Cardiac muscle cell (in vitro differentiated cells and primary cell): ENCODE data around the gene SPG7. TPM values are rescaled to one million over a fixed set of nuclear protein-coding genes. Genes with fewer than 3 reads are reported as not detected.

Source experiments
- DNase-seq, 2 donors: peaks; one replicate each; pipeline versions ENCODE4 v3.0.0 to v3.0.0-alpha.2; 2010 to 2017; ENCODE audit warnings: low read depth in 1 of 2, low spot score in 1 of 2
- H3K27ac ChIP-seq: fragments of 200-600 bp; sonication (generic); 2 replicates; pipeline ENCODE4 v1.5.1; 2016
- H3K27me3 ChIP-seq: fragments of 200-600 bp; sonication (generic); 2 replicates; pipeline ENCODE4 v1.6.0; 2016; ENCODE audit warnings: control low read depth
- H3K36me3 ChIP-seq: fragments of 200-600 bp; sonication (generic); 2 replicates; pipeline ENCODE4 v1.5.1; 2016; ENCODE audit warnings: control low read depth
- H3K4me1 ChIP-seq: fragments of 200-600 bp; sonication (generic); 2 replicates; pipeline ENCODE4 v1.8.1; 2017; ENCODE audit warnings: low read depth, mild to moderate bottlenecking, mixed run types
- H3K4me3 ChIP-seq: fragments of 200-600 bp; sonication (generic); 2 replicates; pipeline ENCODE4 v1.5.1; 2016; ENCODE audit warnings: mild to moderate bottlenecking
- H3K9me3 ChIP-seq: fragments of 200-600 bp; sonication (generic); 2 replicates; pipeline ENCODE4 v1.5.1; 2017; ENCODE audit warnings: low read depth, mild to moderate bottlenecking, control low read depth
- polyA plus RNA-seq: library from polyadenylated mRNA; unstranded; fragments of >200 nt; fragmentation: Nextera tagmentation; extraction: Ambion mirVana; gene quantifications from 2 replicates; pipeline ENCODE4 v1.2.1, GENCODE V29; 2016
- total RNA-seq: library from RNA; depleted of rRNA; stranded (reverse); fragments of >200 nt; gene quantifications from 2 replicates; pipeline ENCODE4 v1.2.3, GENCODE V29; 2016
- TF ChIP-seq, protein P1 (sequence below): IDR thresholded peaks from 2 replicates; pipeline ENCODE4 v1.5.1; 2012; ENCODE audit warnings: low read depth, mild to moderate bottlenecking, low read length

Gene SPG7
- total and polyA plus RNA-seq, 2 experiments from 2014 or later = 110 to 248 TPM

DNA sequence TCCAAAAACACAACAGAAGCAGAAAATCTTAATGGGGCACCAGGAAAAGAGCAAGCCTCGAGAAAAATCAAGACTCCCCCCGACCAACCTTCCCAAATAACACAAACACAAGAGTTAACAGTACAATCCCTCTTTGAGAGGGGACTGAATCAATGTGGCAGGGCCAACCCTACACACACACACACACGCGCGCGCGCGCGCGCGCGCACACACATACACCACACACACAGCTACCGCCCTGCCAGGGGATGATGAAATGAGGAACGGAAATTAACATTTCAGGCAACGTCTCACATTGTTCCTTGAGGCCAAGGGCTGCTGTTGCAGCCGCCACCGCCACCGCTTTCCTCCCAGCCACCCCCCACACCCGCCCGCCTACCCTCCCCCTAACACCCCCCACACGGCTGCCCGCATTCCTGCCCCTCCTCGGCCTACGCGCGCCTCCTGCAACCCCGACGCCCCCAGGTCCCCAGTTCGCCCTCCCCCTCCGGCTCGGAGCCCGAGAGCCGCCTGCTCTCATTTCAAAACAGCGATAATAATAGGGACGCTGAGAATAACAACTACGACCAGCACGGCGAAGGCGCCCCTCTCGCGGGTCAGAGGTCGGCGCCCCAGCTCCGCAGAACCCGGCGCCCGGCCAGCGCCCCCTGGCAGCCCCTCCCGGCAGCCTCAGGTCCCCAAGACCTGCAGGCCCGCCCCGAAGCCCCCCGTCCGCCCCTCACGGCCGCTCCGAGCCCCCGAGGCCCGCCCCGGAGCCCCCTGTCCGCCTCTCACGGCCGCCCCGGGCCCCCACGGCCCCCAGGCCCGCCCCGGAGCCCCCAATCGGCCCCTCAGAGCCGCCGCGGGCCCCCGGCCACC is 18.9 kb upstream of the SPG7 start:
- Histone ChIP-seq H3K4me3 (peak overlapping the region; percentile 96), H3K36me3 (no peaks in the 10 kb centered on the region), H3K9me3 (no peaks in the 10 kb centered on the region), H3K27me3 (no peaks in the 10 kb centered on the region), H3K4me1 (peaks cover 33% of the 10 kb centered on the region), H3K27ac (peak overlapping the region; percentile 99)
- TF ChIP-seq, protein P1, sequence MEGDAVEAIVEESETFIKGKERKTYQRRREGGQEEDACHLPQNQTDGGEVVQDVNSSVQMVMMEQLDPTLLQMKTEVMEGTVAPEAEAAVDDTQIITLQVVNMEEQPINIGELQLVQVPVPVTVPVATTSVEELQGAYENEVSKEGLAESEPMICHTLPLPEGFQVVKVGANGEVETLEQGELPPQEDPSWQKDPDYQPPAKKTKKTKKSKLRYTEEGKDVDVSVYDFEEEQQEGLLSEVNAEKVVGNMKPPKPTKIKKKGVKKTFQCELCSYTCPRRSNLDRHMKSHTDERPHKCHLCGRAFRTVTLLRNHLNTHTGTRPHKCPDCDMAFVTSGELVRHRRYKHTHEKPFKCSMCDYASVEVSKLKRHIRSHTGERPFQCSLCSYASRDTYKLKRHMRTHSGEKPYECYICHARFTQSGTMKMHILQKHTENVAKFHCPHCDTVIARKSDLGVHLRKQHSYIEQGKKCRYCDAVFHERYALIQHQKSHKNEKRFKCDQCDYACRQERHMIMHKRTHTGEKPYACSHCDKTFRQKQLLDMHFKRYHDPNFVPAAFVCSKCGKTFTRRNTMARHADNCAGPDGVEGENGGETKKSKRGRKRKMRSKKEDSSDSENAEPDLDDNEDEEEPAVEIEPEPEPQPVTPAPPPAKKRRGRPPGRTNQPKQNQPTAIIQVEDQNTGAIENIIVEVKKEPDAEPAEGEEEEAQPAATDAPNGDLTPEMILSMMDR = no peak
- peak; percentile 74 to 98 for DNase-seq

DNA sequence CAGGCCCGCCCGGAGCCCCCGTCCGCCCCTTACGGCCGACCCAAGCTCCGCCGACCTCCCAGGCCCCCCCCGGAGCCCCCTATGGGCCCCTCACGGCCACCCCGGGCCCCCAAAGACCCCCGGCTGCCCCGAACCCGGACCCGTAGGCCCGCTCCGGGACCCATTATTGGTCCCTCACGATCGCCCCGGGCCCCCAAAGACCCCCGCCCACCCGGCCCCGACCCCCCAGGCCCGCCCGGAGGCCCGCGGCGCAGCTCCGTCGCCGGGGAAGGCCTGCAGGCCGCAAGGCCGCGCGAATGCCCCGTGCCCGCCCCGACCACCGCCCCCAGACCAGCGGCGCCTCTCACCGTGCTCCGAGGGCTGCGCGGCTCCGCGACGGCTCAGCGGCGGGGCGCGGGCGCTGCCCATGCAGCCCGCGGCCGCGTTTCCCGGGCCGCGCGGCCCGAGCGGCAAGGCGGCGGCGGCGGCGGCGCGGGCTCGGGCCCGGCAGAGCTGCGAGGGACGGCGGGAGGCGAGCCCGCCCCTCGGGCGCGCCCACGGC is 18.2 kb upstream of the SPG7 start:
- no peak for DNase-seq

DNA sequence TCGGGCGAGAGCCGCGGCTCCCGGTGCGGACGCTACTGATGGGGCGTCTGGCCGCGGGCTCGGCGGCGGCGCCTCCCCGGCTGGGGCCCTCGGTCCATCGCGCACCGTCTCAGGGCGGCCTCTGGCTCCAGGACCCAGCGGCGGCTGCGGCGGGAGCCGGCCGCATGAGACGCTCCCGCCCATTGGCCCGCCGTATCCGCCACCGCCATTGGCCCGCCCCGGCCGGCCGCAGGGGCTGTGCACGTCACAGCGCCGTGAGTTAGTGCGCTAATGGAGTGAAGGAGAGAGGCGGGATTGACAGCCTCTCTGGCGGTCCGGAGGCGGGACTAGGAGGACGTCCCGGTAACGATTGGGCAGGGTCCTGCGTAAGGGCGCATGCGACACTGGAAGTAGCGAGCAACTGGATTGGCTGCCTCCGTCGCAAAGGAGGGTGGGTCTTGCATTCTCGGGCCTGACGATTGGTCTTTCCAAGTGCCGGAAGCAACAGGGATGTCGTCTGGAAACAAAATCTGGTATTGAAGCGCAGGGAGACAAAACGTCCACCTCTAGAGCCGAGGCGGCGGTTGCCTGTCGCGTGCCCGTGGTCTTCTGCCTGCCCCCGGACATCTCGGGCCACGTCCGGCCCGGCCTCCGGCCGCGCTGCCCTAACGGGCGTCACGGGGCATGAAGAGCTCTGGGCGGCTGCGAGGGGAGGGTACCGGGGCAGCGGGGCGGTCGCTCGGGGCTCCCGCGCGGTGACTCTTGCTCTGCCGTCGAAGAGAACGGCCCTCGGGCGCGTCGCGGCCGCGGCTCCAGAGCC is 17.6 kb upstream of the SPG7 start, which contains the start of gene ANKRD11:
Gene ANKRD11 (minus strand): TSS at position 123 of the 799 bp plus-strand sequence. CDS start 173,542 bp downstream, outside the sequence.
- TF ChIP-seq, protein P1 = no peak
- Histone ChIP-seq H3K4me1 (peaks cover 25% of the 10 kb centered on the region), H3K4me3 (peak within 1 kb of the TSS; percentile 96), H3K27ac (peak within 1 kb of the TSS; percentile 99), H3K36me3 (no peaks in the 10 kb centered on the region), H3K27me3 (no peaks in the 10 kb centered on the region), H3K9me3 (no peaks in the 10 kb centered on the region)
- DNase-seq = peak; percentile 100

More for the DNA sequence above, 18.2 kb upstream of the SPG7 start:
- TF ChIP-seq, protein P1 = no peak
- Histone ChIP-seq H3K4me3 (peak overlapping the region; percentile 96), H3K27me3 (no peaks in the 10 kb centered on the region), H3K27ac (peak overlapping the region; percentile 99), H3K4me1 (peaks cover 27% of the 10 kb centered on the region), H3K36me3 (no peaks in the 10 kb centered on the region), H3K9me3 (no peaks in the 10 kb centered on the region)

DNA sequence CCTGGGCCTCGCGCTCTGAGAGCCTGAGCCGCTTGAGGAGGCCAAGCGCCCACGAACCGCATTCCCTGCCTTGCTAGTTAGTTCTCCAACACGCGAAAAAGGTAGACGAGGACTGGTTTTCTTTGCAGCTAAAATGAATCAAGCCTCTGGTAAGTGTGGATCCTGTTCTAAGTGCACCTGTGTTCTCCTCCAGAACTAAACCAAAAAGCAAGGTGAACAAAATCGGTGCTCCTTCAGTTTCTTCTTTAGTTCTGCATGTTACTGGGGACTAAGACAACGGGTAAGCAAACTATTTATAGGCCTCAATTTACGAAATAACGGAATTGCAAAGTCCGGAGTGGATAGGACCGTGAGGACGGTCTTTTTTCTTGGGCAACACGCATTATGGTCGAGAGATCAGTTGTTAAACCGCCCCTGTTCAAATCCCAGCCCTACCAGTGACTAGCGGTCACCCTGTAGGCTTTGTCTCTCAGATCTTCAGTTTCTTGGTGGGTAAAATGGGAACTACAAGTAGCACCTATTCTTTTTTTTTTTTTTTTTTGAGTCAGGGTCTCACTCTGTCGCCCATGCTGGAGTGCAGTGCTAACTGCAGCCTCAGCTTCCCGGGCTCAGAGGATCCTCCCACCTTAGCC is 16.8 kb upstream of the SPG7 start:
- DNase-seq = peak in 1 of 2 donors; percentile 40
- TF ChIP-seq, protein P1 = peak; percentile 12
- no peaks in the 10 kb centered on the region for H3K36me3 ChIP-seq
- H3K9me3 ChIP-seq = no peaks in the 10 kb centered on the region
- no peaks in the 10 kb centered on the region for H3K27me3 ChIP-seq
- H3K4me3 ChIP-seq = peak overlapping the region; percentile 67
- H3K27ac ChIP-seq = peak overlapping the region; percentile 89
- peaks cover 21% of the 10 kb centered on the region for H3K4me1 ChIP-seq
